ENCODE results near the gene BICC1. TPM values are rescaled to one million over a fixed set of nuclear protein-coding genes. Genes with fewer than 3 reads are reported as not detected.

BICC1 gene
- total RNA-seq, 1 experiment from 2014 or later, result 0.67 TPM

DNA sequence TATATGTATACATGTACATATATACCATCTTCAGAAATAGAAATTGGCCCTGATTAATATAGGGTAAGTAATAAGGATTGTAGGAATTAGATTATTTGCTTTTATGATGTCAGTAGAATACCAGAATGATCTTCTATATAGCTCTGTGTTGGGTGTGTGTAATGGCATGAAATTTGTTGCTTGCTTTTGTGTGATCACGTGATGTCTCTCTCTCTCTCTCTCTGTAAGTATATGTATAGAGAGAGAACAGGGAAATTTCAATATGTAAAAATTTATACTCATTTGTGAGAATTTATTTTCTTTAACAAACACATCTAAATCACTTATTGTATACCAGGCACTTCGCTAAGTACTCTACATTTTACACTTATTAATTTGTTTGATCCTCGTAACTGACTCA lies 272.7 kb downstream of the BICC1 start:
- Histone ChIP-seq H3K4me1 (ENCODE audit: control insufficient read depth, insufficient read depth, low read length) (no peaks in the 10 kb centered on the region), H3K4me3 (ENCODE audit: low read depth in 2 of 2, low read length in 2 of 2) (no peak overlapping the region), H3K27ac (ENCODE audit: low read length) (no peak overlapping the region), H3K36me3 (ENCODE audit: control insufficient read depth, insufficient read depth, low read length) (no peaks in the 10 kb centered on the region), H3K27me3 (ENCODE audit: control insufficient read depth, insufficient read depth, low read length) (no peaks in the 10 kb centered on the region), H3K9me3 (ENCODE audit: control insufficient read depth, insufficient read depth, low read depth, low read length) (no peaks in the 10 kb centered on the region)
- intact Hi-C loops (cut with micrococcal nuclease; ENCODE audit: unreplicated experiment) (no loop called here), in situ Hi-C loops (cut with HindIII; ENCODE audit: low pct_unique_long_range_greater_than_20kb, low sequenced_read_pairs) (no loop called here)
- ATAC-seq (no peak), DNase-seq (ENCODE audit: low read depth, low spot score) (no peak)
- TF ChIP-seq TCF7L2 (IDR thresholded peaks at IDR 0.05; ENCODE audit: low read depth, low read length) (no peak), POLR2AphosphoS5 (IDR thresholded peaks at IDR 0.05; ENCODE audit: low read depth, low read length) (no peak), SIN3A (IDR thresholded peaks at IDR 0.05; ENCODE audit: borderline replicate concordance, insufficient read depth, low read depth, low read length) (no peak)
- TF ChIP-seq, protein P1, sequence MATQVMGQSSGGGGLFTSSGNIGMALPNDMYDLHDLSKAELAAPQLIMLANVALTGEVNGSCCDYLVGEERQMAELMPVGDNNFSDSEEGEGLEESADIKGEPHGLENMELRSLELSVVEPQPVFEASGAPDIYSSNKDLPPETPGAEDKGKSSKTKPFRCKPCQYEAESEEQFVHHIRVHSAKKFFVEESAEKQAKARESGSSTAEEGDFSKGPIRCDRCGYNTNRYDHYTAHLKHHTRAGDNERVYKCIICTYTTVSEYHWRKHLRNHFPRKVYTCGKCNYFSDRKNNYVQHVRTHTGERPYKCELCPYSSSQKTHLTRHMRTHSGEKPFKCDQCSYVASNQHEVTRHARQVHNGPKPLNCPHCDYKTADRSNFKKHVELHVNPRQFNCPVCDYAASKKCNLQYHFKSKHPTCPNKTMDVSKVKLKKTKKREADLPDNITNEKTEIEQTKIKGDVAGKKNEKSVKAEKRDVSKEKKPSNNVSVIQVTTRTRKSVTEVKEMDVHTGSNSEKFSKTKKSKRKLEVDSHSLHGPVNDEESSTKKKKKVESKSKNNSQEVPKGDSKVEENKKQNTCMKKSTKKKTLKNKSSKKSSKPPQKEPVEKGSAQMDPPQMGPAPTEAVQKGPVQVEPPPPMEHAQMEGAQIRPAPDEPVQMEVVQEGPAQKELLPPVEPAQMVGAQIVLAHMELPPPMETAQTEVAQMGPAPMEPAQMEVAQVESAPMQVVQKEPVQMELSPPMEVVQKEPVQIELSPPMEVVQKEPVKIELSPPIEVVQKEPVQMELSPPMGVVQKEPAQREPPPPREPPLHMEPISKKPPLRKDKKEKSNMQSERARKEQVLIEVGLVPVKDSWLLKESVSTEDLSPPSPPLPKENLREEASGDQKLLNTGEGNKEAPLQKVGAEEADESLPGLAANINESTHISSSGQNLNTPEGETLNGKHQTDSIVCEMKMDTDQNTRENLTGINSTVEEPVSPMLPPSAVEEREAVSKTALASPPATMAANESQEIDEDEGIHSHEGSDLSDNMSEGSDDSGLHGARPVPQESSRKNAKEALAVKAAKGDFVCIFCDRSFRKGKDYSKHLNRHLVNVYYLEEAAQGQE (IDR thresholded peaks at IDR 0.05; ENCODE audit: insufficient read depth in 1 of 2, low read depth in 2 of 2, low read length in 1 of 2), result no peak
- TF ChIP-seq, protein P2, sequence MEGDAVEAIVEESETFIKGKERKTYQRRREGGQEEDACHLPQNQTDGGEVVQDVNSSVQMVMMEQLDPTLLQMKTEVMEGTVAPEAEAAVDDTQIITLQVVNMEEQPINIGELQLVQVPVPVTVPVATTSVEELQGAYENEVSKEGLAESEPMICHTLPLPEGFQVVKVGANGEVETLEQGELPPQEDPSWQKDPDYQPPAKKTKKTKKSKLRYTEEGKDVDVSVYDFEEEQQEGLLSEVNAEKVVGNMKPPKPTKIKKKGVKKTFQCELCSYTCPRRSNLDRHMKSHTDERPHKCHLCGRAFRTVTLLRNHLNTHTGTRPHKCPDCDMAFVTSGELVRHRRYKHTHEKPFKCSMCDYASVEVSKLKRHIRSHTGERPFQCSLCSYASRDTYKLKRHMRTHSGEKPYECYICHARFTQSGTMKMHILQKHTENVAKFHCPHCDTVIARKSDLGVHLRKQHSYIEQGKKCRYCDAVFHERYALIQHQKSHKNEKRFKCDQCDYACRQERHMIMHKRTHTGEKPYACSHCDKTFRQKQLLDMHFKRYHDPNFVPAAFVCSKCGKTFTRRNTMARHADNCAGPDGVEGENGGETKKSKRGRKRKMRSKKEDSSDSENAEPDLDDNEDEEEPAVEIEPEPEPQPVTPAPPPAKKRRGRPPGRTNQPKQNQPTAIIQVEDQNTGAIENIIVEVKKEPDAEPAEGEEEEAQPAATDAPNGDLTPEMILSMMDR (IDR thresholded peaks at IDR 0.05), result no peak
- POLR2A ChIA-PET, result no interaction called here
- CTCF ChIA-PET, result no interaction called here
- no TSS peak for BruUV-seq (replicated peaks)

DNA sequence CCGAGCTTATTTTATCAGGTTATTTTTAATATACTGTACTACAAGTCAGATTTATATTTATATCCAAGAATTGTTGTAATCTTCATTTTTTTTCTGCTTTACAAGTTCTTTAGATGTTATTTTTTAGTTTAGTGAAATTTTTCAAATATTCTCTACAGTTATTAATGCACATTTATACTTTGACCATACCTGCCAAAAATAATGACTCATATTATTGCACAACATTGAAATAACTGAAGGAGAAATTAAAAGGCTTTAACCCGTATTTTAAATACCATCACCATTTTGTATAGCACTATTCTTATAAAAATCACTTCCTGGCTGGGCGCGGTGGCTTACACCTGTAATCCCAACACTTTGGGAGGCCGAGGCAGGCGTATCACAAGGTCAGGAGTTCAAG lies 278.5 kb downstream of the BICC1 start:
- no peak for ATAC-seq
- H3K36me3 ChIP-seq (ENCODE audit: control insufficient read depth, insufficient read depth, low read length), result no peaks in the 10 kb centered on the region
- in situ Hi-C loops (cut with HindIII; ENCODE audit: low pct_unique_long_range_greater_than_20kb, low sequenced_read_pairs) (no loop called here), intact Hi-C loops (cut with micrococcal nuclease; ENCODE audit: unreplicated experiment) (no loop called here)
- H3K27ac ChIP-seq (ENCODE audit: low read length), result no peak overlapping the region
- H3K9me3 ChIP-seq (ENCODE audit: control insufficient read depth, insufficient read depth, low read depth, low read length), result no peaks in the 10 kb centered on the region
- H3K4me3 ChIP-seq (ENCODE audit: low read depth in 2 of 2, low read length in 2 of 2), result no peak overlapping the region
- no peak for TF ChIP-seq SIN3A (IDR thresholded peaks at IDR 0.05; ENCODE audit: borderline replicate concordance, insufficient read depth, low read depth, low read length)
- no peak for TF ChIP-seq POLR2AphosphoS5 (IDR thresholded peaks at IDR 0.05; ENCODE audit: low read depth, low read length)
- TF ChIP-seq, protein P1 (IDR thresholded peaks at IDR 0.05; ENCODE audit: insufficient read depth in 1 of 2, low read depth in 2 of 2, low read length in 1 of 2), result no peak
- TF ChIP-seq TCF7L2 (IDR thresholded peaks at IDR 0.05; ENCODE audit: low read depth, low read length), result no peak
- TF ChIP-seq, protein P2 (IDR thresholded peaks at IDR 0.05), result no peak
- POLR2A ChIA-PET, result no interaction called here
- BruUV-seq (replicated peaks), result no TSS peak
- no peak for DNase-seq (ENCODE audit: low read depth, low spot score)
- no peaks in the 10 kb centered on the region for H3K27me3 ChIP-seq (ENCODE audit: control insufficient read depth, insufficient read depth, low read length)
- CTCF ChIA-PET, result no interaction called here
- H3K4me1 ChIP-seq (ENCODE audit: control insufficient read depth, insufficient read depth, low read length), result no peaks in the 10 kb centered on the region
